Naive thymus-derived CD4-positive, alpha-beta T cell (primary cell): ENCODE results near the gene SYT1. TPM values are rescaled to one million over a fixed set of nuclear protein-coding genes. Genes with fewer than 3 reads are reported as not detected.

Experiments
- ATAC-seq: fragments of 150-1000 bp; cut with Tn5 transposase; 2 replicates; pipeline ENCODE4 v1.10.0; 2021; ENCODE audit warnings: mild to moderate bottlenecking, moderate library complexity
- CTCF ChIA-PET: fragments of 350-600 bp; sonication (Branson Sonifier 250); formaldehyde crosslinking; loops from one replicate; lab custom pipeline; 2021; ENCODE audit warnings: antibody characterized with exemption; lab: Charles Lee
- POLR2A ChIA-PET: fragments of 350-600 bp; sonication (Branson Sonifier 250); formaldehyde crosslinking; loops from one replicate; lab custom pipeline; 2021; ENCODE audit warnings: antibody characterized with exemption, inconsistent platforms; lab: Charles Lee
- DNase-seq, 9 donors: peaks; one replicate each; pipeline versions ENCODE4 v3.0.0 to v3.0.0-alpha.2; 2020 to 2022; ENCODE audit warnings: mixed read lengths in 1 of 9
- H3K27ac ChIP-seq: one replicate; pipeline ENCODE4 v1.7.0; 2013; ENCODE audit warnings: mild to moderate bottlenecking, low read depth, low read length, moderate library complexity
- H3K27me3 ChIP-seq, 2 donors: one replicate each; pipeline ENCODE4 v1.7.0; 2013; ENCODE audit warnings: low read length in 2 of 2, mild to moderate bottlenecking in 2 of 2, moderate library complexity in 2 of 2; ENCODE audit not compliant: control insufficient read depth in 2 of 2, insufficient read depth in 2 of 2
- H3K36me3 ChIP-seq, 3 experiments: 1 replicate in 2 of 3; 2 replicates in 1 of 3; pipeline ENCODE4 v1.7.0; 2013; ENCODE audit warnings: low read length in 3 of 3, mild to moderate bottlenecking in 3 of 3, moderate library complexity in 1 of 3; ENCODE audit not compliant: insufficient read depth in 3 of 3, control insufficient read depth in 2 of 3
- H3K4me1 ChIP-seq, 2 donors: one replicate each; pipeline ENCODE4 v1.7.0; 2013; ENCODE audit warnings: low read length in 2 of 2, mild to moderate bottlenecking in 2 of 2, moderate library complexity in 1 of 2; ENCODE audit not compliant: control insufficient read depth in 2 of 2, insufficient read depth in 2 of 2
- H3K4me3 ChIP-seq: 2 replicates; pipeline ENCODE4 v1.7.0; 2013; ENCODE audit warnings: mild to moderate bottlenecking, low read length
- H3K9me3 ChIP-seq, 3 experiments: 1 replicate in 2 of 3; 2 replicates in 1 of 3; pipeline ENCODE4 v1.7.0; 2013; ENCODE audit warnings: low read length in 3 of 3; ENCODE audit not compliant: control insufficient read depth in 2 of 3
- H3K27ac Mint-ChIP-seq, 9 donors: one replicate each; pipeline ENCODE4 v1.8.0; 2020 to 2022; ENCODE audit warnings: mixed read lengths in 9 of 9, mild to moderate bottlenecking in 8 of 9, moderate library complexity in 5 of 9, inconsistent platforms in 2 of 9
- H3K27me3 Mint-ChIP-seq, 5 donors: one replicate each; pipeline ENCODE4 v1.8.0; 2021 to 2022; ENCODE audit warnings: mixed read lengths in 5 of 5, mild to moderate bottlenecking in 1 of 5
- H3K36me3 Mint-ChIP-seq, 5 donors: one replicate each; pipeline ENCODE4 v1.8.0; 2020 to 2022; ENCODE audit warnings: mixed read lengths in 5 of 5, mild to moderate bottlenecking in 3 of 5, inconsistent platforms in 1 of 5
- H3K4me1 Mint-ChIP-seq, 7 donors: one replicate each; pipeline ENCODE4 v1.8.0; 2020 to 2022; ENCODE audit warnings: mixed read lengths in 7 of 7, mild to moderate bottlenecking in 3 of 7, inconsistent platforms in 1 of 7
- H3K4me3 Mint-ChIP-seq, 10 donors: one replicate each; pipeline ENCODE4 v1.8.0; 2020 to 2022; ENCODE audit warnings: mild to moderate bottlenecking in 10 of 10, mixed read lengths in 10 of 10, moderate library complexity in 6 of 10, inconsistent platforms in 2 of 10
- H3K9me3 Mint-ChIP-seq, 11 donors: one replicate each; pipeline ENCODE4 v1.8.0; 2020 to 2022; ENCODE audit warnings: mixed read lengths in 11 of 11, mild to moderate bottlenecking in 4 of 11, inconsistent platforms in 1 of 11, moderate library complexity in 1 of 11
- intact Hi-C, 2 donors: fragments of 100-400 bp; cut with micrococcal nuclease; formaldehyde crosslinking; loops; one replicate each; pipeline ENCODE4 v1.15.1; 2023
- polyA plus RNA-seq, 2 donors: library from polyadenylated mRNA; unstranded; fragments of 300-500 nt; fragmentation: Illumina TruSeq; gene quantifications; one replicate each; pipeline ENCODE4 v1.2.3, GENCODE V29; 2021
- total RNA-seq, 6 experiments: library from RNA in 5 of 6; stranded (reverse) in 5 of 6; gene quantifications; 1 replicate in 5 of 6; 2 replicates in 1 of 6; pipeline ENCODE4 v1.2.3 and lab custom pipeline; 2021 to 2026

Gene SYT1
- total and polyA plus RNA-seq, 7 experiments from 2014 or later, result 0.98 TPM; not detected in 6

DNA sequence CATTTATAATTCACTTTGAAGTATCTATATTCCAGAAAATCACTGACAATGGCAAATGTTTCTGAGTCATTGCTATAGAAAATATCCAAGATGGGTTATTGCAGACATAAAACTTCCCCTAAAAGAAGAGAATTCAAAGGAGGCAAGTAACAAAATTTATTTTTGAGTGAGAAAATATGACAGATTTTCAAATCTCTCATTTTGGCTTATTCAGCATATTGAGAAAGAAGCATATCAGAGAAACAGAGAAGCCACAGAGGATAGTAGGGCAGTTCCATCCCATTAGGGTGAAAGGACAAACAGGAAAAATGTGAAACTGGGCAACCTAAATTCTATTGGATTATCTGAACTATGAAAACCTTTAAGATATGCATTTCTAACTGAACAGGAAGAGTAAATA lies 85.0 kb downstream of the SYT1 start:
- no peaks in the 10 kb centered on the region for H3K27me3 Mint-ChIP-seq
- no peak for DNase-seq
- H3K4me3 Mint-ChIP-seq, result no peak overlapping the region
- Histone ChIP-seq H3K36me3 (no peaks in the 10 kb centered on the region), H3K4me3 (no peak overlapping the region), H3K27me3 (no peaks in the 10 kb centered on the region), H3K4me1 (no peaks in the 10 kb centered on the region), H3K27ac (no peak overlapping the region), H3K9me3 (no peaks in the 10 kb centered on the region)
- H3K36me3 Mint-ChIP-seq, result no peaks in the 10 kb centered on the region
- ChIA-PET POLR2A (no interaction called here), CTCF (no interaction called here)
- H3K9me3 Mint-ChIP-seq, result peaks cover 0 to 5% (median 0%) of the 10 kb centered on the region in 11 donors
- H3K4me1 Mint-ChIP-seq, result no peaks in the 10 kb centered on the region
- no peak overlapping the region for H3K27ac Mint-ChIP-seq
- no peak for ATAC-seq
- intact Hi-C loops, result no loop called here

DNA sequence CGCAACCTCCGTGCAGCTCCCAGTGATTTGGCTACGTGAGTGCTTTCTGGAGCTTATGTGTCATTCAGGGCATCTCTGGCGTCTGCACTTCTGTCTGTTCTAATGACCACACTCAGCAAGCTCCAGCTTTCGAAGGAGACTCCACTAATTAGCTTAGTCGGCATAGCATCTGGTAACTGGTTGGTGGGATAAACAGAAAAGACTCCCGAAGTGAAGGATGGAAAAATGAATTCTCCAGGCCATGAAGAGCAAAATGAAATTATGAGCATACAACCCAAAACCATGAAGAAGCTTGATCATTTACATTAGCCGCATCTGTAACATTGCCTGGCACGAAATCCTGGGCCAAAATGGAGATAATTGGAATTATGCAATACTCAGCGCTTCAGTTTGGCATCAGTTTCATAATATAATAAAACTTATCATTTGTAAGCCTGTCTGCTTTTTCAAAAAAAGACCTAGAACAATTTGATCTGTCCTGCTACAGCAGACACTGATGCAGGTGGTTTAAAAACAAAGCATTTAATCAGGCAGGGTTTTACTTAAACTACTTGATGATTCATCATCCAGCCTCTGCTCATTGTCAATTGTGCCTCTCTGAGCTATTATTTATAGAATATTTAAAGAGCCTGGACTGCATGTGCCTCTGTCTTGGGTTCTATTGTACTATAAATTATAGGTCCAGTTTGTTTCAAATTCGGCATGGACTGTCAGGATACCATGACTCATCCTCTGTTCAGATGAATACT lies 87.4 kb downstream of the SYT1 start:
- Histone ChIP-seq H3K9me3 (no peaks in the 10 kb centered on the region), H3K36me3 (no peaks in the 10 kb centered on the region), H3K27ac (no peak overlapping the region), H3K4me1 (no peaks in the 10 kb centered on the region), H3K27me3 (no peaks in the 10 kb centered on the region), H3K4me3 (no peak overlapping the region)
- intact Hi-C loops, result no loop called here
- ATAC-seq (no peak), DNase-seq (no peak)
- no peaks in the 10 kb centered on the region for H3K36me3 Mint-ChIP-seq
- H3K9me3 Mint-ChIP-seq, result peaks cover 0 to 3% (median 0%) of the 10 kb centered on the region in 11 donors
- H3K4me3 Mint-ChIP-seq, result no peak overlapping the region
- ChIA-PET CTCF (no interaction called here), POLR2A (no interaction called here)
- no peak overlapping the region for H3K27ac Mint-ChIP-seq
- no peaks in the 10 kb centered on the region for H3K27me3 Mint-ChIP-seq
- no peaks in the 10 kb centered on the region for H3K4me1 Mint-ChIP-seq

DNA sequence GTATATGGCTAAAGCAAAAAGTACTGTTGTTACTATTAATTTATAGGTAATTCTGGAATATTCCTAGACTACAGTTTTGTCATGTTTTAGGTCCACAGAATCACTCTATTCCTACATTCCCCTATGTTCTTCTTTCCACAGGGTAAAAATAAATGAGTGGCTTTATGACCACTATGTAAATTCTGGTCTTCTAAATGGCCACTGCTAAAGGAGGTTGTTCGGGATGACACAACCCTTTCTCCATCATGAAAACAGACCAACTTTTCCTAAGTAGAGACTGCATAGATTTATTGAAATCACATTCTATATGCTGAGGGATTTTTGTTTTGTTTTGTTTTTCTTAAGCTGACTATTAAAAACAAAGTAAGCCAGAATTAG lies 88.0 kb downstream of the SYT1 start:
- H3K27me3 ChIP-seq, result no peaks in the 10 kb centered on the region
- no peak overlapping the region for H3K27ac Mint-ChIP-seq
- no peaks in the 10 kb centered on the region for H3K9me3 ChIP-seq
- no peaks in the 10 kb centered on the region for H3K36me3 Mint-ChIP-seq
- ATAC-seq (no peak), DNase-seq (no peak)
- no peaks in the 10 kb centered on the region for H3K27me3 Mint-ChIP-seq
- H3K4me1 ChIP-seq, result no peaks in the 10 kb centered on the region
- H3K9me3 Mint-ChIP-seq, result peaks cover 0 to 3% (median 0%) of the 10 kb centered on the region in 11 donors
- ChIA-PET CTCF (no interaction called here), POLR2A (no interaction called here)
- H3K27ac ChIP-seq, result no peak overlapping the region
- no peak overlapping the region for H3K4me3 Mint-ChIP-seq
- no peak overlapping the region for H3K4me3 ChIP-seq
- intact Hi-C loops, result no loop called here
- H3K4me1 Mint-ChIP-seq, result no peaks in the 10 kb centered on the region
- H3K36me3 ChIP-seq, result no peaks in the 10 kb centered on the region

DNA sequence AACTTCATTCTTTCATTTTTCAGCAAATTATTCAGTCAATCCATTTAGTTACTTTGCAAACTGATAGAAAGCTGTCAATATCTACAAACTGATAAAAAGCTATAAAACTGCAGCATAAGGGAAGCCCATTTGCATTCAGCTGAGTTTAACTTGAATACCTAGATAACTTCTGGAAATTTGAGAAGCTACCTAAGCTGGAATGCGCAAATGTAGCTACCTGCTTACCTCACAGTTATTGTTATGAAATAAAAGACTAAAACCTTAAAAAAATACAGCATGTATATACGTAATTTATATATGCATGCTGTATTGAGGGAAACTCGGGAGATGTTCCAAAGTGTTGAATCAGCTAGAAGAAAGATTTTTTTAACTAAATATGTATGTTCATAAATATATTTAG lies 94.4 kb downstream of the SYT1 start:
- H3K9me3 Mint-ChIP-seq, result peaks cover 0 to 11% (median 0%) of the 10 kb centered on the region in 11 donors
- no peak overlapping the region for H3K27ac Mint-ChIP-seq
- Histone ChIP-seq H3K27me3 (no peaks in the 10 kb centered on the region), H3K4me3 (no peak overlapping the region), H3K9me3 (no peaks in the 10 kb centered on the region), H3K36me3 (no peaks in the 10 kb centered on the region), H3K27ac (no peak overlapping the region), H3K4me1 (no peaks in the 10 kb centered on the region)
- H3K4me3 Mint-ChIP-seq, result no peak overlapping the region
- no peaks in the 10 kb centered on the region for H3K27me3 Mint-ChIP-seq
- no peaks in the 10 kb centered on the region for H3K4me1 Mint-ChIP-seq
- DNase-seq, result no peak
- intact Hi-C loops, result no loop called here
- H3K36me3 Mint-ChIP-seq, result no peaks in the 10 kb centered on the region
- ATAC-seq, result no peak
- ChIA-PET POLR2A (no interaction called here), CTCF (interaction anchor here (0.7 kb wide), 1 partner anchor 11 kb away, joined by 7 read pairs; no protein-coding TSS in a partner anchor)

DNA sequence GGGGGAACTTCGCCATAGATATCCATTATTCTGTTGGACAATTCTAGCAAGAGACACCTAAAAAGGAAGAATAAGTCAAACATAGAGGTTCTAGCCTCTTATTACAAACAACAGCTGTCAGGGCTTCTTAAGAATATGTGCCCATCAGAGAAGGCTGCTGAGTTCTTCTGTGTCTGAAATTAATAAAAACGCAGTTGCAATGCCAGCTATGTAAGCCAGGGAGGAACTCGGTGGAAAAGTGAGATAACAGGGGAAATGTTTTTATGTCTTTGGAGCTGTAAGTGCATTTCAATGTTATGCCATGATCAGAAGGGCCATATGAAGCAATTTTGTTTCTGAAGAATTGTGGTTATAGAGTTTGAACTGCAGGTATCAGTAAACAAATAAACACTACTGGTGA lies 95.0 kb downstream of the SYT1 start:
- Histone ChIP-seq H3K27ac (no peak overlapping the region), H3K9me3 (no peaks in the 10 kb centered on the region), H3K4me1 (no peaks in the 10 kb centered on the region), H3K4me3 (no peak overlapping the region), H3K36me3 (no peaks in the 10 kb centered on the region), H3K27me3 (no peaks in the 10 kb centered on the region)
- H3K27ac Mint-ChIP-seq, result no peak overlapping the region
- no peaks in the 10 kb centered on the region for H3K27me3 Mint-ChIP-seq
- ChIA-PET CTCF (no interaction called here), POLR2A (no interaction called here)
- H3K9me3 Mint-ChIP-seq, result peaks cover 0 to 11% (median 0%) of the 10 kb centered on the region in 11 donors
- no peak for ATAC-seq
- H3K4me1 Mint-ChIP-seq, result no peaks in the 10 kb centered on the region
- intact Hi-C loops, result no loop called here
- DNase-seq, result no peak
- no peak overlapping the region for H3K4me3 Mint-ChIP-seq
- no peaks in the 10 kb centered on the region for H3K36me3 Mint-ChIP-seq

DNA sequence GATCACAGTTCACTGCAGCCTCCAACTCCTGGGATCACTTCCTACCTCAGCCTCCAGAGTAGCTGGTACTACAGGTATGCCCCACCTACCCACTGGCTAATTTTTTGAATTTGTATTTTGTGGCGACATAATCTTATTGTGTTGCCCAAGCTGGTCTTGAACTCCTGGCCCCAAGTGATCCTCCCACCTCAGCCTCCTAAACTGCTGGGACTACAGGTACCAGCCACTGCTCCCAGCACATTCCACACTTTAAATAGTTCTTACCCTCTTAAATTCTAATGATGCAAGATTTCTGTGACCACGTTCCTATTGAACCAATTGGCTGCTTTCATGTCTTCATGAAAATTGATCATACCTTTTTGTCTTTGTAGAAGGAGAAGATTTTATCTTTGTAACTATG lies 96.6 kb downstream of the SYT1 start:
- intact Hi-C loops, result no loop called here
- Mint-ChIP-seq H3K27me3 (no peaks in the 10 kb centered on the region), H3K4me1 (no peaks in the 10 kb centered on the region), H3K36me3 (no peaks in the 10 kb centered on the region), H3K27ac (no peak overlapping the region), H3K9me3 (peaks cover 0 to 11% (median 0%) of the 10 kb centered on the region in 11 donors), H3K4me3 (no peak overlapping the region)
- no peak overlapping the region for H3K4me3 ChIP-seq
- H3K4me1 ChIP-seq, result no peaks in the 10 kb centered on the region
- CTCF ChIA-PET, result no interaction called here
- POLR2A ChIA-PET, result no interaction called here
- H3K27me3 ChIP-seq, result no peaks in the 10 kb centered on the region
- no peaks in the 10 kb centered on the region for H3K36me3 ChIP-seq
- no peak overlapping the region for H3K27ac ChIP-seq
- ATAC-seq, result no peak
- no peak for DNase-seq
- H3K9me3 ChIP-seq, result no peaks in the 10 kb centered on the region
